GM18502 (cell line): ENCODE results near the gene NCAPH2.
A peak's percentile ranks its signal among the peaks of the same experiment; 100 is the strongest.
"Not testable (repeated sequence)": the region's sequence is repeated elsewhere in the genome, so short reads cannot be mapped to it uniquely, and the experiment has no call there.

Experiments used
- ATAC-seq: cut with Tn5 transposase; IDR thresholded peaks from one replicate; pipeline ENCODE4 v1.9.1; 2021; ENCODE audit warnings: mild to moderate bottlenecking; ENCODE audit not compliant: unreplicated experiment, poor library complexity

Gene NCAPH2

DNA sequence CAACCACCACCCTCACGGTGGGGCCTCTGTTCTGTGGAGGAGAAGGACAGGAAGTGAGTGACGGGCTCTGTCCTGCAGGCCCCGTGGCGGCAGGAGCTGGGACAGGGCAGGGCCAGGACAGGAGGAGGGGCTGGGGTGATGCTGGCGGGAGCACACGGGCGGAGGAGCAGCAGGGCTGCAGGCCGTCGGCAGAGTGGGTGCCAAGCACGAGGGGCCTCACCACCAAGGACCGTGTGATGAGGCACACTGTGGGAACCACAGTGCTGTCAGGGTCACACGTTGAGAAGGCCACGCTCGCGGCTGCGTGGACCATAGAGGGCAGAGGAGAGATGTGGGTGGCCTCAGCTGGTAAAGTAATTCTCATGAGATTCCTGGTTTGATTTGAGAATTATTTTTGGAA is 8.9 kb downstream of the NCAPH2 start:
- no peak for ATAC-seq

DNA sequence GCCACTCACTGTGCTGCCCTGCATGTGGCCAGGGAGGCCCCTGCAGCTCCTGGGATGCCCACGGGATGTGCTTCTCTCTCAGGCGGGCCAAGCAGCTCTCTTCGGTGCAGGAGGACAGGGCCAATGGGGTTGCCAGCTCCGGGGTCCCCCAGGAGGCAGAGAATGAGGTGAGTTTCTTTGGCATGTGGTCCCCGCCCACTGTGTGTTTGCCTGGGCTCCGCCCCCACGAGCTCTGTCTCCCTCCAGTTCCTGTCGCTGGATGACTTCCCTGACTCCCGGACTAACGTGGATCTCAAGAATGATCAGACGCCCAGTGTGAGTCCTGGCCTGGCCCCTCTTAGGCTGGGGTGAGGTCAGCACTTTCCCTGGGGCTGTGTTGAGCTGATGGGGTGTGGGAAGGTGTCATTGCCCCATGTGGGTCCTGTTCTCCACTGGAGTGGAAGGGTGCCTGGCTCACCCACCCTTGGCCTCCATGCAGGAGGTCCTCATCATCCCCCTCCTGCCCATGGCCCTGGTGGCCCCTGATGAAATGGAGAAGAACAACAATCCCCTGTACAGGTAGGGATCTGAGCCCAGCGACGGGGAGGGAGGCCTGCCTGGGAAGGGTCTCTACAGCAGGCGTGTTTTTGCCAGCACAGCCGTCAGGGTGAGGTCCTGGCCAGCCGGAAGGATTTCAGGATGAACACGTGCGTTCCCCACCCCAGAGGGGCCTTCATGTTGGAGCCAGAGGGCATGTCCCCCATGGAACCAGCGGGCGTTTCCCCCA is 9.7 kb downstream of the NCAPH2 start:
- ATAC-seq, result no peak

DNA sequence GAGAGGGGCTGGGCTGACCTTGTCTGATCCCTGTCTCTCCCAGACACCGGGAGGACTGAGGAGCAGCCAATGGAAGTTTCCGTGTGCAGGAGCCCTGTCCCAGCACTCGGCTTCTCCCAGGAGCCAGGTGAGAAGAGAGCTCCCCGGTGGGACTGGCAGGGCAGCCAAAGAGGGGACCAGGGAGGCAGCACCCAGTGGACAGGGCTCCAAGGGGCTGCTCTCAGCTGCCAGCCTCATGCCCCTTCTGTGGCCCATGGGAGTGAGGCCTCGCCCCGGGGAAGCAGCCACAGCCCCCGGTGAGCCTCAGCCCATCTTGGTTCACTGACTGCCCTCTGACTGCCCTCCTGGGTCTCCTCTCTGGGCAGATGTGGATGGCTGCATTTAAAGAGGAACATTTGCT is 10.6 kb downstream of the NCAPH2 start:
- no peak for ATAC-seq

DNA sequence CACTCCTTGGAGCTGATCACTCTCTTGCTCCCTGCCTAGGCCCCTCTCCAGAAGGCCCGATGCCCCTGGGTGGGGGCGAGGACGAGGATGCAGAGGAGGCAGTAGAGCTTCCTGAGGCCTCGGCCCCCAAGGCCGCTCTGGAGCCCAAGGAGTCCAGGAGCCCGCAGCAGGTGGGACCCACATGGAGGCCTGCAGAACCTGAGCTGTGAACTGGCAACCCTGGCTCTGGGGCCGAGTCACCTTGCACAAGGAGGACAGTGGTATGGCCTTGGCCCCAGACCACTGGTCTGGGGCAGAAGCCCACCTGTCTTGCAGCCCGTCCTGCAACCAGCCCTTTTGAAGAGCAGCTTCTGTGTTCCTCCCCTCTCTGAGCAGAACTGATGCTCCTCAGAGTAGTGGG is 11.1 kb downstream of the NCAPH2 start:
- ATAC-seq, result no peak

DNA sequence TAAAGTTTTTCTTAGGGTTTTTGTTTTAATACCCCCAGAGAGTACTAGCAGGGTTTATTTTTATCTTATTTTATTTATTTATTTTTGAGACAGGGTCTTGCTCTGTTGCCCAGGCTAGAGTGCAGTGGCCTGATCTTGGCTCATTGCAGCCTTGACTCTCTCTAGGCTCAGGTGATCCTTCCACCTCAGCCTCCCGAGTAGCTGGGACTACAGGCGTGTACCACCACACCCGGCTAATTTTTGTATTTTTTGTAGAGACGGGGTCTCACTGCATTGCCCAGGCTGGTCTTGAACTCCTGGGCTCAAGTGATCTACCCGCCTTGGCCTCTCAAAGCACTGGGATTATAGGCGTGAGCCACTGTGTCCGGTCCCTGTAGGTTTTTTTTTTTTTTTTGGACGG is 12.2 kb downstream of the NCAPH2 start:
- ATAC-seq, result not testable (repeated sequence)

DNA sequence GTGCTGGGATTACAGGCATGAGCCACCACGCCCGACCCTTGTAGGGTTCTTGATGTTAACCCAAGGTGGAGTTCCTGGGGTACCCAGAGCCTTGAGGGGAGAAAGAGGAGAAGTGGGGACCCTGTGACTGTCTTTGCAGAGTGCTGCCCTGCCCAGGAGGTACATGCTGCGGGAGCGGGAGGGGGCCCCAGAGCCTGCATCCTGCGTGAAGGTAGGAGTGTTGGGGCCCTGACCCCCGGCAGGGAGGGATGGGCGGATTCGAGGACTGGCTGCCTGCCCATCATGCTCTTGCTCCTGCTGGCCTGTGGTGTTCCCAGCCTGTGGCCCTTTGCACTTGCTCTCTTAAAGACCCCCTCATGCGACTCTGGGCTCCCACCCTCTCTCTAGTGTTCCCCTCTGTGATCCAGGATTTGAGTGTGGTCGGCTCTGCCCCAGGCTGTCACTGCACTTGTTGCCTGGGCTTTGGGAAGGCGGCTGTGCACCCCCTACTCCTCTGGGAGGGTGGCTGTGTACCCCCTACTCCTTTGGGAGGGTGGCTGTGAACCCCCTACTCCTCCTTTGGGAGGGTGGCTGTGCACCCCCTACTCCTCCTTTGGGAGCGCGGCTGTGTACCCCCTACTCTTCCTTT is 12.9 kb downstream of the NCAPH2 start:
- no peak for ATAC-seq

DNA sequence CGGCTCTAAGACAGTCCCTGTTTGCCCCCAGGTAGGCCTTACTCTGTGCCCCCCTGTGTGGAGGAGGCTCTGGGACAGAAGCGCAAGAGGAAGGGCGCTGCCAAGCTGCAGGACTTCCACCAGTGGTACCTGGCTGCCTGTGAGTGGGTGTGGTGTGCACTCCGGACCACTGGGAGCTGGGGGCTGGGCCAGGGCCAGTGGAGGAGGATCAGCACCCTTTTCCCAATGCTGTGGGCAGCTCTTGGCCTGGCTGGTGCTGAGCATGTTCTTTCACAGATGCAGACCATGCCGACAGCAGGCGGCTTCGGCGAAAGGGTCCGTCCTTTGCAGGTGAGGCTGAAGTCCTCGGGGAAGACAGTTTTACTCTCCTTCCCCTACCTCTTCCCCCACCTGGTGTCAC is 13.7 kb downstream of the NCAPH2 start:
- no peak for ATAC-seq

DNA sequence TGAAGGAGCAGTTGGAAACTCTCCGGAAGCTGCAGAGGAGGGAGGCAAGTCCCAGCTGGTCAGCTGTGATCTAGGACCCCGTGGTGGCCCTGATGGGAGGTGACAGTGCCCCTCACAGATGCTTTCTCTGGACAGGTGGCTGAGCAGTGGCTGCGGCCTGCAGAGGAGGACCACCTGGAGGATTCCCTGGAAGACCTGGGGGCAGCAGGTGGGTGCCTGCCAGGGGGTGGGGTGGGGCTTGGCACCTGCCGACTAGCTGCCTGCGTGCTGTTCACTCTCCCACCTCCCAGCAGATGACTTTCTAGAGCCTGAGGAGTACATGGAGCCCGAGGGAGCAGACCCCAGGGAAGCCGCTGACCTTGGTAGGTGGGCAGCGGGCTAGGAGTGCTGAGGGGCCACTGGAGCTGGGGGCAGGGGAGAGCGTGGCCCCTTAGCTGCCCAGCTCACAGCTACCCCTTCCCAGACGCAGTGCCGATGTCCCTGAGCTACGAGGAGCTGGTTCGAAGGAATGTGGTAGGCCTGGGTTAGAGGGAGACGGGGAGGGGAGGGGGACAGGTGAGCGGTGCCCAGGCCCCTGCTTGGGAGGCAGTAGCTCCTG is 14.3 kb downstream of the NCAPH2 start:
- ATAC-seq, result no peak

DNA sequence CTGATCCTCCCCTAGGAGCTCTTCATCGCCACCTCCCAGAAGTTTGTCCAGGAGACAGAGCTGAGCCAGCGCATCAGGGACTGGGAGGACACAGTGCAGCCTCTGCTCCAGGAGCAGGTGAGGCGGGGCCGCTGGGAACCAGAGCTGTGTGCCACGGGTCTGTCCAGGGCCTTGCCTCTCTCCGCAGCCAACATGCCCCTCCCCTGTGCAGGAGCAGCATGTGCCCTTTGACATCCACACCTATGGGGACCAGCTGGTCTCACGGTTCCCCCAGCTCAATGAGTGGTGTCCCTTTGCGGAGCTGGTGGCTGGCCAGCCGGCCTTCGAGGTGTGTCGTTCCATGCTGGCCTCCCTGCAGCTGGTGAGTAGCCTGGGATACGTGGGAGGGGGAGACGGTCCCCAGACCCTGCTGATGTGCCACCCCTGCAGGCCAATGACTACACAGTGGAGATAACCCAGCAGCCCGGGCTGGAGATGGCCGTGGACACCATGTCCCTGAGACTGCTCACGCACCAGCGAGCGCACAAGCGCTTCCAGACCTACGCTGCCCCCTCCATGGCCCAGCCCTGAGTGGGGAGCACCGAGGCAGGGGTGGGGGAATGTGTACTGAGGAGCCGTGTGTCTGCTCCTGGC is 14.9 kb downstream of the NCAPH2 start:
- no peak for ATAC-seq

DNA sequence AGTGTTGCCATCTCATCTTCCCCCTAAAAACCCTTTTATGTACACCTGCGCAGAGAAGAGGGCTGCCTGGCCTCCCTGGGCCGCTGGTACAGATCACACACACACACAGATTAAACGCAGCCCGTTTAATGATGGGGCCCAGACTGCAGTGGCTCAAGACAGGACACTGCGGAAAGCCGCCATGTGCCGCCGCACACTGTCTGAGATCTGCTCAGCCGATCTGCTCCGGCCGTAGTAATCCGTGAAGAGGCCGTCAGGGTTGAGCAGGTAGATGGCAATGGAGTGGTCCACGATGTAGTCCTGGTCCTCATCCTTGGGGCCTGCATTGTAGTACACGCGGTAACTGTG is 15.4 kb downstream of the NCAPH2 start:
- no peak for ATAC-seq

DNA sequence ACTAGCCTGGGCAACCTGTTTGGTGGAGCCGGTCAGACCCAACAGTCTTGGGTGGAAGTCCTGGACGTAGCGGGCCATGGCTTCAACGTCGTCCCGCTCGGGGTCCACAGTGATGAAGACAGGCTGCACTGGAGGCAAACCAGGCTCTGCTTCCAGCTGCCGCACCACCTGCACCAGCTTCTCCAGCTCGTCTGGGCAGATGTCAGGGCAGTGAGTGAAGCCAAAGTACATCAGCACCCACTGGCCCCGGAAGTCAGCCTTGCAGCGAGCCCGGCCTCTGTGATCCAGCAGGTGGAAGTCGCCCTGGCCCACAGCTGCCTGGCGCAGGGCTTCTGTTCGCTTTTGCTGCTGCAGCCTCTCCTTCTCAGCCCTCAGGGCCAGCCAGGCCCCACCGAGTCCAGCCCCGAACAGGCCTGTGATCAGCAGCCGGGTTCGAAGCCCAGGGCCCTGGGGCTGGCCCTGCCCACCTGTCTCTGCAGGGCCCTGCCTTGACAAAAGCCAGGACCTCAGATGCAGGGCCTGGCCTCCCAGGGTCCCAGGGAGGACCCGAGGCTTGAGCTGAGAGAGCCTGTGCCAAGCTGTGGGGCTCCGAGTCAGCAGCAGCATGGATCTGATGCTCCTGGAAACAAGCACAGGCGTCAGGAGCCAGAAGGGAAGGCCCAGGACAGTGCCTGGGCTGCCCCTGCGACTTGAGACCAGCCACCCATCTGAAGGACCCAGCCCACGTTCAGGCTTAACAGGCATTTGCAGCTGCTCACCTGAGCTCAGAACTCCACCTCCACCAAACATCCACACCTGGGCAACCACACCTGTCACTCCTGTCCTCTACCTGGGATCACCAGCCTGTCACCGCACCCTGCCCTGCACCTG is 16.0 kb downstream of the NCAPH2 start:
- no peak for ATAC-seq

DNA sequence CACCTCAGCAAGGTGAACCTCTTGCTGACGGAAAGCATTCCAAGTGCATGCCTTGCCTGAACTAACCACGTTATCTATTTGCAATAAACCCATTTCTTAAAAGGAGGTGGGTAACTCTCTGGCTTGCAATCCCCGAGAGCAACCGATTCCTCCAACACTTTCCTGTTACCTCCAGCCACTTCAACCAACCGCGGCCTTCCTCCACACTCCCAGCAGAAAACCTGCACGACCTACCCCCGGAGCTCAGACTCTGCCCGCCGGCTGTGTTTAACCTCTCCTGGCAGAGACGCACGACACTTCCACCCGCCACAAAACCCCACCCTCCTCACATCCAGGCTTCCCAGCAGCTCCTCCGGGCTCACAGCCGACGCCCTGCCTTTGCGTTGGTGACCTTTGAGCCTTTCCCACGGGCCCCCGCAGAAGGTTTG is 16.7 kb downstream of the NCAPH2 start:
- ATAC-seq, result no peak

DNA sequence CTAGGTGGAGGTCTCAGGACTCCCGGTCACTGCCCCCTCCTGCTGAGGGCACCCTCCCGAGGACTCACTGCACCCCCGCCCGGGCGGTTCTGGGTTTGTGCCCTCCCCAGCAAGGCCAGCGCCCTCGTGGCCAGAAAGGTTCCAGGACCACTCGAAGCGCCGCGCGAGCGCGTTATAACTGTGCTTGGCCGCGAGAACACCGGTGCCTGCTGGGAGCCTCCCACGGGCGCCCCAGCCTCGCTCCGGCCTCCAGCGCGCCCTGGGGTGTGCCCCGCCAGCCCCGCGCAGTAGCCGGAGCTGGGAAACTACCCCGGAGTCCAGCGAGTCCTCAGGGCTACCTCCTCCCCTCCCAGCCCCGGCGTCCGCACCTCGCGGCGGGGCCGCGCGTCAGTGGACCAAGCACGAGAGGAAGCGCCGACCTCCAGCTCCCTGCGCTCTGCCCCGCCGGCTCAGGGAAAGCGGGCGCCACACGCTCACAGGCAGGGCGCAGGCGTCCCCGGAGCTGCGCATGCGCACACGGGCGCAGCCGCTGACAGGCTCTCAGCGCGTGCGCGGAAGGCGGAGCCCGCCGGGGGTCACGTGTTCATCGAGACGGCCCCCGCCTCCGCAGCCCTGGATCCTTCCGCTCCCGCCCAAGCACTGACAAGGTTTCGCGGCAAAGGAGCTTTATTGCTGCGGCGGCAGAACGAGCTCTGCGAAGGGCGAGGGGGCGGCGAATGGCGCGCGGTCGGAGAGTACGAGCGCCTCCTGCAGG is 17.3 kb downstream of the NCAPH2 start, which contains the start of gene SCO2:
SCO2 (minus strand) TSS at position 495 of the 754 bp plus-strand sequence. CDS start 1,187 bp downstream, outside the sequence.
- ATAC-seq, result peak; percentile 46

DNA sequence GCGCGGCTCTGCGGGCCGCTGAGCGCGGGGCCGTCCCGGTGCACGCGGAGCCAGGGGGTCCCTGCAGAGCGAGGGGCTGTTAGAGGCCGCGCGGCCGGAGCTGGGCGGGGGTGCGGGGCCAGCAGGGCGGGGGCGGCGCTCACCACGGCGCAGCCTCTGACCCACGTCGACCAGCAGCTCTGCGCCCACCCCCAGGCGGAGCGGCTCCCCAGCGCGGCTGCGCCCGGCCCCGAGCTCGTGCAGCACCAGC is 17.8 kb downstream of the NCAPH2 start:
- no peak for ATAC-seq

DNA sequence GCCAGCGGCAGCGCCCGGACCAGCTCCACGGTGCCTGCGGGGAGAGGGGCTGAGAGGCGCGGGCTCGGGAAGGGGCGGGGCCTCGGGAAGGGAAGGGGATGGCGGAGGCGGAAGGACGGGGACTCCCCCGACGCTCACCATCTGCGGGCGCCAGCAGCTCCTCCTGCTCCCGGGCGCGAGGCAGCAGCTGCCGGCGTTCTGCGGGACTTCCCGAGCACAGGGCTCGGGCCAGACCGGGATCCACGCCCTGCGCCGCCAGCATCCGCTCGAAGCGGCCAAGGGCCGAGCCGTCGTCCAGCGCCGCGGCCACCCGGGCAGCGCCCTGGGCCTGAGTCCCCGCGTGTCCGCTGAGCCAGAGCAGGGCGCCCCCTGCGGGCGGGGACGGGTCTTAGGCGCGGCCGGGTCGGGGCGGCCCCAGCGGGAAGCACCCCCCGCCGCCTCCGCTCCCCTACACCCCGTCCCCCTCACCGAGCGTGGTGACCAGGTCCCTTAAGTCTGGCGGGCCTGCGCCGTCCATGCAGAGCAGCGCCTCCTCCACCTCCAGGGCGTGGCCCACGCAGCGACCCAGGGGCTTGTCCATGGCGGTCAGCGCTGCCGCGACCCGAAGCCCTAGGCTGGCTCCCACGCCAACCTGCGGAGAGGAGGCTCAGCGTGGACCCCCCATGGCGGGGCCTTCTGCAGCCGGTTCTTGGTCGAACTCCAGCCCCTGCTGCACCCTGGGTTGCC is 18.2 kb downstream of the NCAPH2 start:
- peak; percentile 31 for ATAC-seq

DNA sequence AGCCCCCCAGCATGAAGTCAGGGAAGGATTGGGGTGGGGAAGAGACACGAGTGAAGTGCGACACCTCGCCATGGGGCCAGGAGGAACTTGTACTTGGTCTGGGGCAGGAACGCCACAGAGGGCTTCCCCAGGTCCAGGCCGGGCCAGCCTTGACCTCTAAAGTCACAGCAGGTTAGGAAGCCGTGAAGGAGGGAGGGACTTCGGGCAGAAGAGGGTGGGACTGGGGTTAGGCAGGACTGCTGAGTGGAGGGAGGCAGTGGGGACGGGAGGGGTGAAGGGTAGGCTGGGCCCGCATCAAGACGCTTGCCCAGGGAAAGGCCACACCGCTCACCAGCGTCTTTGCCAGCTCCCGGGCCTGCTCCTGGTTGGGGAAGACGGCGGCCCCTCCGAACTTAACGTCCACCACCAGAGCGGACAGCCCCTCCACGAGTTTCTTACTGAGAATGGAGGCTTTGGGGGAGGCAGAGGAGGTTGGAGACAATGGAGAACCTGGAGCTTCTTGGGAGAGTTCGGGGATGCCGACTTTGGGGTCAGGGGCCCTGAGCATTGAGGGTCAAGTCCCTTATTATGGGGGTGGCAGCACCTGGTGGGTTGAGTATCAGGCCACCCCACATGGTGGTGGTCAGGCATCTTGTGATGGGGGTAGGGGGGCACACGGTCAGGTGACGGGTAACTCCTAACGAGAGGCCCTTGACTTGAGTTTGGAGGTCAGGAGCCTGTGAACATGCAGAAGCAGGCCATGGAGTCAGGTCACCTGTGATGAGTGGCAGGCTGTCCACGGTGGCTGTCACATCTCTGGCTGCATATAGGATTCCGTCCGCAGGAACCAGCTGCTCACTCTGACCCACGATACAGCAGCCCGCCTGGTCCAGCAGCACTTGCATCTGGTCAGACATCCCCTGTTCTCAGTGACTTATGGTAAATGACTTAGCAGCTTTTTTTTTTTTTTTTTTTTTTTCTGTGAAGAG is 19.1 kb downstream of the NCAPH2 start:
- ATAC-seq, result no peak

DNA sequence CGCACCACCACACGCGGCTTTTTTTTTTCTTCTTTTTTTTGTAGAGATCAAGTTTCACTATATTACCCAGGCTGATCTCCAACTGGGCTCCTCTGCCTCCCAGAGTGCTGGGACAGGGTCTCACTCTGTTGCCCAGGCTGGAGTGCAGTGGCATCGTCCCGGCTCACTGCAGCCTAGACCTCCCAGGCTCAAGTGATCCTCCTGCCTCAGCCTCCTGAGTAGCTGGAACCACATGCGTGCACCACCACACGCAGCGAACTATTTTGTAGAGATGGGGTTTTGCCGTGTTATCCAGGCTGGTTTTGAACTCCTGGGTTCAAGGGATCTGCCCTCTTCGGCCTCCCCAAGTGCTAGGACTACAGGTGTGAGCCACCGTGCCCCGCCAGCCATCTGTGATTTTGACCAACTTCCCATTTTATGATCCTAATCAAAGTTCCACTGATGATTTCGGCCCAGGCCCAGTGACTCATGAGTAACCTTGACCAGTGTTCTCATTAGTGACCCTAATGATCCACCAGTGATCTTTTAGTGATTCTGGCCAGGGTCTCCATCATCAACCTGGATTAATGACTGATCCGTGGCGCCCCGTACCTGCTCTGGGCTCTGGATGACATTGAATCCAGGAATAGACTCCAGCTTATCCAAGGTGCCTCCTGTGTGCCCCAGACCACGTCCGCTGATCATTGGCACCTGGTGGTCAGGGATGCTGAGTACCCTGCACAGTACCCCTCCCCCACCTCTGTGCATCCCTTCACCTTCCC is 20.1 kb downstream of the NCAPH2 start:
- ATAC-seq, result no peak
